RPMI8226 (cell line): ENCODE measurements around the gene NETO2.

Source experiments
- DNase-seq: peaks from one replicate; pipeline ENCODE4 v3.0.0-alpha.2; 2015

Gene NETO2

DNA sequence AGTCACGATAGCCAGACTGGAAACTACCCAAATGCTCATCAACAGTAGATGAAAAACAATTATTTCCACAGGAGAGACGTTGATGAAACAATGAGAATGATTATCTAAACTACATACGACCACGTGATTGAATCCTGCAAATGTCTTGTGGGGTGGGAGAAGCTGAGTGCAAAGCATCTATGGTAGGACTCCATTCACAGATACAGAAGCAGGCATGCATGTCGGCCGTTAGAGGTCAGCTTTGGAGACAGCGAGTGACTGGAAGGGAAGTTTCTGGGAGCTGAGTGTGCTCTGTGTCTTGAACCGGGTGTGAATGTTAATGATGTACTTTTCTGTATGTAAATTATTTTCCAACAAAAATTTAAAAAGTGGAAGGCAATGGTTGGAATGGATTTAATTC is 98.7 kb downstream of the NETO2 start:
- DNase-seq, result peak; percentile 23

DNA sequence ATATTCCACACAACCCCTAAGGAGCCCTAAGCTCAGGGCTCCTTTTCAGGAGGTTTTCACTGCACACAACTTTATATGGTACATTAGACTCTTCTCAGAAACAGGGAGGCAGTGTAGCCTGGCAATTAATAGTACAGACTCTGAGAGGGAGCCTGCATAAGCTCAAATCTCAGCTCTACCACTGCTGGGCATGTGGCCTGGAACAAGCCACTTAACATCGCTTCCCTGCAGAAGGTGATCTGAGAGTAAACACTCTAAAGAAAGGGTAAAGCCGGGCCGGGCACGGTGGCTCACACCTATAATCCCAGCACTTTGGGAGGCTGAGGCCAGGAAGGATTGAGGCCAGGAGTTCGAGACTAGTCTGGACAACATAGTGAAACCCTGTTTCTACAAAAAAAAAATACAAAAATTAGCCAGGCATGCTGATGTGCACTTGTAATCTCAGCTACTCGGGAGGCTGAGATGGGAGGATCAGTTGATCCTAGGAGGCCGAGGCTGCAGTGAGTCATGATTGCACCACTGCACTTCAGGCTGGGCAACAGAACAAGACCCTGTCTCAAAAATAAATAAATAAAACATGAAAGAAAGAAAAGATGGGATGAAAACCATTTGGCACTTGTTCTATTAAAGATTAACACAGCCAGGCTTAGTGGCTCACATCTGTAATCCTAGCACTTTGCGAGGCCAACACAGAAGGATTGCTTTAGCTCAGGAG is 99.6 kb downstream of the NETO2 start:
- DNase-seq, result no peak

GRCh38 chr16:47043200-47043599 is 100.5 kb downstream of the NETO2 start:
- DNase-seq, result no peak

DNA sequence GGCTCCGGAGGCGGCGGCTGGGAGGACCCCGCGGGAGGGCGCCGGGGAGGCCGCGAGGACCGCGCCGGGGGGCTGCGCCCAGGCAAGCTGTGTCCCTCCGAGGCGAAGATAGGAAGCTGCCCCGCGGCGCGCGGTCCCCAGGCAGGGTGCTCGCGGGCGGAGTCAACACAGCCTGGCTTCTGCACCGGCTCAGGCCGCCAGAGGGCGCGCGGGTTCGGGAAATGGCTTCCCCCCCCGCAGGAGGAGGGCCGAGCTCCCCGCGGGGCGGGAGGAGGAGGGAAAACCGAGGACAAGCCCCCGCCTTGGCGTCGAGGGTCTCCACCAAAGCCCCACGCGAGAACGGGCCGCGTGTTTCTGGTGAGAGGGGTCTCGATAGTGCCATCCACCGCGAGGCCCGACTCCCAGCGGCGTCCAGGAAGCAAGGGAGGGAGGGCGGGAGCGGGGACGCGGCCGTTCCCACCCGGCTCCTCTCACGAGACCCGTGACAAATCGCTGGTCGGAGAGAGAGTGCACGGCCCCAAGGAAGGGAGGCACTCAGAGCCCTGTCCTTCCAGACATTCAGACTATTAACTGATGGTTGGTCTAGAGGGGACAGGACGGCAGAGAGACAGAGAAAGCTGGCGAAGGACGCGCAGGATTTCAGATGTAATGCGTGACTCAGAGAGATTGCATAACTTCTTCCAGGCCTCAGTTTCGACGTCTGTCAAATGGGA is 105.8 kb downstream of the NETO2 start:
- DNase-seq, result peak; percentile 88

DNA sequence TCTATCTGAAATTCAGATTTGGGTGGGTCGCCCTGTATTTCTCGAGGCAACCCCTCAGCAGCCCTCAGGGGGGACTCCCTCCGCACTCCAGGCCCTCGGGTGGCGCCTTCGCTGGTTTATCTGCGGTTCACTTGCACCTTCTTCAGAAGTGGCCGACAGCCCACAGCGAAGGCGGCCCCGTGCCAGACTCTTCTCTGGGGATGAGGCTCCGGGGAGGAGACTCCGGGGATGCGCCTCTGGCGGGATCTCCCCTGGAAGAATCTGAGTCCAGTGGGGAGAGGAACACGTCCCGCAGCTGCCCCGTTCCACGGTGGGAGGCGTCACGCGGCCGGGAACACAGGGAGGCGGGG is 106.4 kb downstream of the NETO2 start:
- no peak for DNase-seq

GRCh38 chr16:47036201-47036600 is 107.5 kb downstream of the NETO2 start:
- peak; percentile 22 for DNase-seq

DNA sequence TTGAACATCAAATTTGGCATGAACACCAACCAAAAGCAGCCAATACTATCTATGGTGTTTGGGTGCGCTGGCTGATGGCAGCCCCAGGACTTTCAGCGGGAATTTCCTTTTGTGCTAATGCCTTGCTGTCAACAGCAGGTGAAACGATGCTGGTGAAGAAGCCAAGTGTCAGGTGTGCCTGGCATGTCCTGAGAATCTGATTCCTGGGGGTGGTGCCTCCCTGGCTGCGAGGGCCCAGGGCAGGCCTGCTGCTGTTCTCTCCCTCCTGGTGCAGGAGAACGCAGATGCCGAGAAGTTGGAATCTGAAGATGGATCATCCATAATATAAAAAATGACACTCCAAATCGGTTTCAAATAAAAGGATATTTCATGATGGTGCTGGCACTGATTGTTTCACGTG is 108.3 kb downstream of the NETO2 start:
- no peak for DNase-seq

GRCh38 chr16:47034455-47034854 is 109.3 kb downstream of the NETO2 start:
- DNase-seq, result no peak

GRCh38 chr16:47033176-47033575 is 110.6 kb downstream of the NETO2 start:
- DNase-seq, result no peak

- no peak for DNase-seq
Measured at GRCh38 chr16:47029724-47030123, 114.0 kb downstream of the NETO2 start.

GRCh38 chr16:47028767-47029377 is 114.9 kb downstream of the NETO2 start:
- DNase-seq, result no peak
